ENCODE results near the gene NRXN2. TPM values are rescaled to one million over a fixed set of nuclear protein-coding genes. Genes with fewer than 3 reads are reported as not detected.

NRXN2 gene
- total RNA-seq, 1 donor, result 5.2 TPM

DNA sequence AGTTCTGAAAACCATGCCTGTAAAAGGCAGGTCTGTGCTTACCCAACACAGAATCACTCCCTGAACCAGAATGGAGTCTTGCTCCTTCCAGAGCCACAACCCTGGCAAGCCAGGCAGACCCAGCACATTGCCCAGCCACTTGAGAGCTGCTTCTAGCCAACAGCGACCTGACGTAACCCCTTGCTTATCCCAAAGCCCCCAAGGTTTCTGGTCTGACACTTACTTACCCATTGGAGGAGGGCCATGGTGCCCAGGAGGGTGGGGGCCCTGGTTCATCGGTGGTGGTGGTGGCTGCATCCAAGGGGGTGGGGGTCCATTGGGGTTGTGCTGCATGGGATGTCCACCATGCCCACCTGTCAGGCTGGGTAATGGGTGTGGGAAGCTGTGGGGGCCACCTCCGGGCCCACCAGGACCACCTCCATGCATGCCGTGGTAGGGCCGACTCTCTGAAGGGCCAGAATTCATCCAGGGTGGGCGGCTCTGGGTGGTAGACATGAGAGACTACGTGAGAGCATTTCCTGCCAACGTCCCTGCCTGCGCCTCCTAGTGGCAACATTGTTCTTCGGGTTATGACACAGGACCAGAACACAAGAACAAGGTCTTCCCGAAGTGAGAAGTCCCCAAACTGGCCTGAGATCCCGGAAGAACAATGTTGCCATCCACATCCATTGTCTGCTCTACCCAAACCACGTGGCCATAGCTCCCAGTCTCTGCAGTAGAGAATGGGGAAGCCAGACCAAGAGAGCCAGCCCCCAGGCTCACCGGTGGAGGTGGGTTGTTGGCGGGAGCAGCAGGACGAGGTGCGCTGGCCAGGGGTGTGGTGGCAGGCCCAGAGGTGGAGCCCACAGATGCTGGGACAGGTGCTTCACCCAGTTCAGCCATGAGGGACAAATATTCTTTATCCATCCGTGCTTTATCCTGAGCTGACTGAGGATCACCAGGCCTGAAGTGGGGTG is 44.6 kb upstream of the NRXN2 start:
- H3K4me3 ChIP-seq (ENCODE audit: low read depth, low read length), result no peak overlapping the region
- TF ChIP-seq, protein P1, sequence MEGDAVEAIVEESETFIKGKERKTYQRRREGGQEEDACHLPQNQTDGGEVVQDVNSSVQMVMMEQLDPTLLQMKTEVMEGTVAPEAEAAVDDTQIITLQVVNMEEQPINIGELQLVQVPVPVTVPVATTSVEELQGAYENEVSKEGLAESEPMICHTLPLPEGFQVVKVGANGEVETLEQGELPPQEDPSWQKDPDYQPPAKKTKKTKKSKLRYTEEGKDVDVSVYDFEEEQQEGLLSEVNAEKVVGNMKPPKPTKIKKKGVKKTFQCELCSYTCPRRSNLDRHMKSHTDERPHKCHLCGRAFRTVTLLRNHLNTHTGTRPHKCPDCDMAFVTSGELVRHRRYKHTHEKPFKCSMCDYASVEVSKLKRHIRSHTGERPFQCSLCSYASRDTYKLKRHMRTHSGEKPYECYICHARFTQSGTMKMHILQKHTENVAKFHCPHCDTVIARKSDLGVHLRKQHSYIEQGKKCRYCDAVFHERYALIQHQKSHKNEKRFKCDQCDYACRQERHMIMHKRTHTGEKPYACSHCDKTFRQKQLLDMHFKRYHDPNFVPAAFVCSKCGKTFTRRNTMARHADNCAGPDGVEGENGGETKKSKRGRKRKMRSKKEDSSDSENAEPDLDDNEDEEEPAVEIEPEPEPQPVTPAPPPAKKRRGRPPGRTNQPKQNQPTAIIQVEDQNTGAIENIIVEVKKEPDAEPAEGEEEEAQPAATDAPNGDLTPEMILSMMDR (IDR thresholded peaks at IDR 0.05; ENCODE audit: insufficient read depth, low read depth, low read length), result peak; percentile 76
- DNase-seq (ENCODE audit: low read depth), result peak; percentile 70

DNA sequence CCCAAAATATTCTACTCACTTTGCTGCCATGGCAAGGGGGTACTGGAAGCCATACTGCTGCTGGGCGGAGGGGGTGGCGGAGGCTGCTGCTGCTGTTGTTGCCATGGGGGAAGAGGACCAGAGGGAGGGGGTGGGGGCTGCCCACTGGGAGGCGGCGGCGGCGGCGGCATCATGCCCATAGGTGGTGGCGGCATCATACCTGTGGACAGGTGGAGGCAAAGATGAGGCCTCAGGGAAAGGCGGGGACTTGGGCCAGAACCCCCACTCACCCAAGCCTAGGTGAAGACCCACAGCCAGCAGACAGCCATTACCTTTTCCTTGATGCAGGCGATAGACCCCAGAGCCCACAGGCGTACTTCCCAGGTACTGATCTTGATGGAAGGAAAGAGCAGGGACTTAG is 43.9 kb upstream of the NRXN2 start:
- no peak for DNase-seq (ENCODE audit: low read depth)
- no peak overlapping the region for H3K4me3 ChIP-seq (ENCODE audit: low read depth, low read length)
- TF ChIP-seq, protein P1 (IDR thresholded peaks at IDR 0.05; ENCODE audit: insufficient read depth, low read depth, low read length), result no peak

DNA sequence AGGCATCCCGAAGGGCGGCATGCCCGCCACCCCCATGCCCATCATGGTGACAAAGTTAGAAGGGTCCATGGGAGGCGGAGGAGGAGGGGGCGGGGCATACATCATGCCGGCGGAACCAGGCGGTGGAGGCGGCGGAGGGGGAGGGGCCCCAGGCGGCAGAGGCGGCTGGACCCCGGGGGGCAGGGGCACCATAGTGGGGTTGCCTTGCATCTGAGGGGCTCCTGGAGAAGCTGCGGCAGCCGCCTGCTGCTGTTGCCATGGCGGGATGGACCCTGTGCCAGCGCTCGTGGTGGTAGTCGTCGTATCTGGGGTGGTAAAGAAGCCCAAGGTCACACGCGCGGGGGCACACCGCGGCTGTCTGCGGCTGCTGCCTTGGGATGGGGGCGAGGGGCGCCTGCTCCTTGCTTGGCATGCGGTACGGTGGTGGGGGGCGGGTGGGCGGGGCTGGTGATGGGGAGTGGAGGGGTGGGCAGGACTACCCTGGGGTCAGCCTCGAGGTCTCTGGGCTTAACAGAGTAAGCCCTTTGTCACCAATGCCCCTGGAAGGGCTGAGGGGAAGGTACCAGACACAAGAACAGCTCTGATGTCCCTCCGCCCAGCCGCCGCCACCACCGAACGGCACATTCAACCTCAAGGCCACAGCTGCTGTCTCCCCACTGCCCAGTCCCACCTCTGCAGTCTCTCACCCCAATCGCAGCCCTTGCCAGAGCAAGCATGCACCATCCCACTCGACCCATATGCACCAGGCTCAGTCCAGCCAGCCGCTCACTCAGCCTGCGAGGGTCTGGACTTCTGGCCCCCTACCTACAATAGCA is 43.1 kb upstream of the NRXN2 start:
- H3K4me3 ChIP-seq (ENCODE audit: low read depth, low read length), result no peak overlapping the region
- TF ChIP-seq, protein P1 (IDR thresholded peaks at IDR 0.05; ENCODE audit: insufficient read depth, low read depth, low read length), result no peak
- DNase-seq (ENCODE audit: low read depth), result no peak

DNA sequence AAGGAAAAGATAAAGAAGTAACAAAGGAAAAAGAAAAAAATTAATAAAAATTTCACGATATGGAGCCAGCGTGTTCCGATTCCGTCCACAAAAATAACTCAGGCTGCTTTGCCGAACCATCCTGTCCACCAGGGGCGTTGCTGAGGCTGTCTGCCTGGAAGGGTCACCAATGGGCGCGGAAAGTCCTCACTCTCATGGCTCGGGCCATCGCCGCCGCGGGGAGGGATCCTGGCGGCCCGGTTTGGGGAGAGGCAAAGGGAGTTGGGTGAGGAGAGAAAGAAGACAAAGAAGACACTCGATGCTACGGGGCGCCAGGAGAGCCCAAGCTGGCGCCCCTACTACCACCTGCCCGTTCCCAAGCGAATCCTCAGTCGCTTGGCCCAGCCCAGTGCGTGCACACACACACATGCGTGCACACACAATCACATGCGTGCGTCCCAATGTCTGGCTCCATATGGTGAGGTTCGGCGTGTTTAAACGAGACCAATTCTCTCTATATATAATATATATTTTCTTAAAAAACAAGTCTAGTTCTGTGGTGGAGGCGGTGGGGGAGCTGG is 42.4 kb upstream of the NRXN2 start:
- no peak for DNase-seq (ENCODE audit: low read depth)
- no peak overlapping the region for H3K4me3 ChIP-seq (ENCODE audit: low read depth, low read length)
- TF ChIP-seq, protein P1 (IDR thresholded peaks at IDR 0.05; ENCODE audit: insufficient read depth, low read depth, low read length), result peak; percentile 21

DNA sequence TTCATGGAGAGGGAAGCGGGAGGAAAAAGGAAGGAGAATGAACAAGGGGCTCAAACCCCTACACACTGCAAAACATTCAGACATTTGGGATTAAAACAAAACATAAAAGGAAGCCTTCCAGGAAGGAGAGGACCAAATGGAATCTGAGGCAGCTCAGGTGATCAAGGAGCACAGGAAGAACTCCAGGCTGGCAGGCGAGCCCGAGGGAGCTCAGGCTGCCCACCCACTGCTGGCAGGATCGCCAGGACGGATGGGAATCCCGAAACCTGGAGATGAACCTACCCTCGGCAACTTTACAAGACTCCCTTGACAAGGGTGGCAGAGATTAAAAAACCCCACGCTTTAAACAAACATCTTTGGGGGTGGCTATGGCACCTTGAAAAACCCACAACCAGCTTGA is 41.8 kb upstream of the NRXN2 start:
- H3K4me3 ChIP-seq (ENCODE audit: low read depth, low read length), result no peak overlapping the region
- DNase-seq (ENCODE audit: low read depth), result no peak
- TF ChIP-seq, protein P1 (IDR thresholded peaks at IDR 0.05; ENCODE audit: insufficient read depth, low read depth, low read length), result no peak

DNA sequence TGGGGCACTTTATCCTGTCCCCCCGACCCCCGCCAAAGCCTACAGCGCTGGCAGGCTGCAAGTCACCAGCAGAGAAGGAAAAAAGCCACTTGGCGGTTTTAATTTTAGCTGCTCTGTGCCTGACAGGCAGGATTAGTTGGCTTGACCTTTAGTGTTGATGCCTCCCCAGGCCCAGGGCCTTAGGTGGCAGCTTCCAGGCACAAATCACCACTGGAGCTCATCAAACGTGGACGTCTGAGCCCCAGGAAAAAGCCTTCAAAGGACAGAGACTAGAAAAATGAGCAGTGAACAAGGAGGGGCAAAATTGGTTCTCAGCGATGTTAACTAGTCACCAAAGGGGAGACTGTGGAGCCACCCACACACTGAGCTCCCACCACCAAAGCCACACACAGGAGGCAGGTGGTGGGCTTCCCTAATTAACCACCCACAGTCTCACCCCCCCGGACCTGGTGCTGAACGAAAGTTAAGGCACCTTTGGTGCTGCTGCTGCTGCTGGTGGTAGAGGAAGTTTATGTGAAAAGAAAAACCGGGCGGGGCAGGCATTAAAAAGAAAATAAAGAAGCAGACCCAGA is 41.1 kb upstream of the NRXN2 start:
- H3K4me3 ChIP-seq (ENCODE audit: low read depth, low read length), result no peak overlapping the region
- DNase-seq (ENCODE audit: low read depth), result no peak
- TF ChIP-seq, protein P1 (IDR thresholded peaks at IDR 0.05; ENCODE audit: insufficient read depth, low read depth, low read length), result no peak
